Measurements from ENCODE around the gene SEPSECS. TPM values are rescaled to one million over a fixed set of nuclear protein-coding genes. Genes with fewer than 3 reads are reported as not detected.

The SEPSECS gene
- total RNA-seq, 1 donor from 2014 or later: 11.7 TPM

- Mint-ChIP-seq H3K4me3 (ENCODE audit: unreplicated experiment) (no peak overlapping the region), H3K27me3 (ENCODE audit: unreplicated experiment) (no peaks in the 10 kb centered on the region), H3K27ac (ENCODE audit: unreplicated experiment) (no peak overlapping the region), H3K9me3 (ENCODE audit: unreplicated experiment) (no peaks in the 10 kb centered on the region), H3K4me1 (ENCODE audit: low read depth, unreplicated experiment) (peaks cover 22% of the 10 kb centered on the region), H3K36me3 (ENCODE audit: unreplicated experiment) (no peaks in the 10 kb centered on the region)
- no peak for DNase-seq
- no peak for TF ChIP-seq CTCF (IDR thresholded peaks at IDR 0.05; ENCODE audit: partially characterized antibody, unreplicated experiment)
These were observed 30.3 kb downstream of the SEPSECS start for GRCh38 chr4:25129917-25130316.

- no peak for TF ChIP-seq CTCF (IDR thresholded peaks at IDR 0.05; ENCODE audit: partially characterized antibody, unreplicated experiment)
- no peaks in the 10 kb centered on the region for H3K27me3 Mint-ChIP-seq (ENCODE audit: unreplicated experiment)
- DNase-seq: no peak
- H3K9me3 Mint-ChIP-seq (ENCODE audit: unreplicated experiment): no peaks in the 10 kb centered on the region
- H3K4me3 Mint-ChIP-seq (ENCODE audit: unreplicated experiment): peak overlapping the region; percentile 22
- peaks cover 22% of the 10 kb centered on the region for H3K4me1 Mint-ChIP-seq (ENCODE audit: low read depth, unreplicated experiment)
- no peaks in the 10 kb centered on the region for H3K36me3 Mint-ChIP-seq (ENCODE audit: unreplicated experiment)
- peak overlapping the region; percentile 41 for H3K27ac Mint-ChIP-seq (ENCODE audit: unreplicated experiment)
These were observed 31.6 kb downstream of the SEPSECS start for GRCh38 chr4:25128671-25129070.

- Mint-ChIP-seq H3K4me1 (ENCODE audit: low read depth, unreplicated experiment) (peaks cover 7% of the 10 kb centered on the region), H3K4me3 (ENCODE audit: unreplicated experiment) (no peak overlapping the region), H3K36me3 (ENCODE audit: unreplicated experiment) (no peaks in the 10 kb centered on the region), H3K27ac (ENCODE audit: unreplicated experiment) (no peak overlapping the region), H3K9me3 (ENCODE audit: unreplicated experiment) (no peaks in the 10 kb centered on the region), H3K27me3 (ENCODE audit: unreplicated experiment) (no peaks in the 10 kb centered on the region)
- no peak for TF ChIP-seq CTCF (IDR thresholded peaks at IDR 0.05; ENCODE audit: partially characterized antibody, unreplicated experiment)
- no peak for DNase-seq
These were observed 37.0 kb downstream of the SEPSECS start for GRCh38 chr4:25123236-25123635.

- no peak for TF ChIP-seq CTCF (IDR thresholded peaks at IDR 0.05; ENCODE audit: partially characterized antibody, unreplicated experiment)
- H3K27ac Mint-ChIP-seq (ENCODE audit: unreplicated experiment): no peak overlapping the region
- H3K9me3 Mint-ChIP-seq (ENCODE audit: unreplicated experiment): no peaks in the 10 kb centered on the region
- H3K4me1 Mint-ChIP-seq (ENCODE audit: low read depth, unreplicated experiment): peaks cover 2% of the 10 kb centered on the region
- H3K27me3 Mint-ChIP-seq (ENCODE audit: unreplicated experiment): no peaks in the 10 kb centered on the region
- H3K36me3 Mint-ChIP-seq (ENCODE audit: unreplicated experiment): no peaks in the 10 kb centered on the region
- H3K4me3 Mint-ChIP-seq (ENCODE audit: unreplicated experiment): no peak overlapping the region
- DNase-seq: no peak
These were observed 39.9 kb downstream of the SEPSECS start for GRCh38 chr4:25120146-25120940.

GRCh38 chr4:25117716-25118472, 42.4 kb downstream of the SEPSECS start:
- Mint-ChIP-seq H3K4me1 (ENCODE audit: low read depth, unreplicated experiment) (peaks cover 2% of the 10 kb centered on the region), H3K27ac (ENCODE audit: unreplicated experiment) (no peak overlapping the region), H3K4me3 (ENCODE audit: unreplicated experiment) (no peak overlapping the region), H3K27me3 (ENCODE audit: unreplicated experiment) (peaks cover 2% of the 10 kb centered on the region), H3K36me3 (ENCODE audit: unreplicated experiment) (no peaks in the 10 kb centered on the region), H3K9me3 (ENCODE audit: unreplicated experiment) (no peaks in the 10 kb centered on the region)
- DNase-seq: no peak
- TF ChIP-seq CTCF (IDR thresholded peaks at IDR 0.05; ENCODE audit: partially characterized antibody, unreplicated experiment): no peak

All from glutamatergic neuron (in vitro differentiated cells).